HepG2 (cell line): ENCODE data around the gene GNA12. TPM values are rescaled to one million over a fixed set of nuclear protein-coding genes. Genes with fewer than 3 reads are reported as not detected.

Source experiments
- CBX5 ChIP-seq: sonication (generic); formaldehyde crosslinking; IDR thresholded peaks from 2 replicates; pipeline ENCODE4 v1.4.0; 2020; ENCODE audit warnings: missing genetic modification reagents, borderline replicate concordance
- ETV6 ChIP-seq: sonication (generic); formaldehyde crosslinking; conservative IDR thresholded peaks from 2 replicates; pipeline ENCODE4 v1.4.0; 2020; ENCODE audit warnings: missing genetic modification reagents
- FOXP1 ChIP-seq, 2 experiments: fragments of 450-650 bp in 1 of 2; IDR thresholded peaks; 2 replicates each; pipeline ENCODE4 v1.6.1; 2017 to 2018; ENCODE audit warnings: antibody characterized with exemption in 1 of 2
- KDM5B ChIP-seq: sonication (generic); formaldehyde crosslinking; IDR thresholded peaks from 2 replicates; pipeline ENCODE4 v1.4.0; 2020; ENCODE audit warnings: missing genetic modification reagents, mild to moderate bottlenecking, borderline replicate concordance
- MED1 ChIP-seq: sonication (generic); formaldehyde crosslinking; IDR thresholded peaks from 2 replicates; pipeline ENCODE4 v1.4.0; 2020; ENCODE audit warnings: missing genetic modification reagents
- MTF1 ChIP-seq: sonication (generic); formaldehyde crosslinking; IDR thresholded peaks from 2 replicates; pipeline ENCODE4 v1.5.0; 2020; ENCODE audit warnings: missing genetic modification reagents
- NCOA1 ChIP-seq: sonication (generic); formaldehyde crosslinking; IDR thresholded peaks from 2 replicates; pipeline ENCODE4 v1.9.0; 2021; ENCODE audit warnings: missing genetic modification reagents
- NR2C2 ChIP-seq: sonication (generic); formaldehyde crosslinking; IDR thresholded peaks from 2 replicates; pipeline ENCODE4 v1.4.0; 2020; ENCODE audit warnings: missing genetic modification reagents, mild to moderate bottlenecking, moderate library complexity, borderline replicate concordance
- PAWR ChIP-seq: sonication (generic); formaldehyde crosslinking; IDR thresholded peaks from 2 replicates; pipeline ENCODE4 v1.4.0; 2020; ENCODE audit warnings: missing genetic modification reagents, mild to moderate bottlenecking, borderline replicate concordance
- RFX3 ChIP-seq: IDR thresholded peaks from 2 replicates; pipeline ENCODE4 v1.6.1; 2016; ENCODE audit warnings: missing biosample characterization, missing genetic modification reagents
- SALL2 ChIP-seq: sonication (generic); formaldehyde crosslinking; IDR thresholded peaks from 2 replicates; pipeline ENCODE4 v1.8.1; 2023; ENCODE audit warnings: mild to moderate bottlenecking, missing genetic modification reagents, inconsistent platforms
- SMYD3 ChIP-seq: sonication (generic); formaldehyde crosslinking; IDR thresholded peaks from 2 replicates; pipeline ENCODE4 v1.8.1; 2023; ENCODE audit warnings: mild to moderate bottlenecking, missing genetic modification reagents
- SP2 ChIP-seq: sonication (generic); formaldehyde crosslinking; IDR thresholded peaks from 2 replicates; pipeline ENCODE4 v1.5.1; 2020; ENCODE audit warnings: mild to moderate bottlenecking, missing genetic modification reagents
- TGIF2 ChIP-seq: IDR thresholded peaks from 2 replicates; pipeline ENCODE4 v1.6.1; 2016; ENCODE audit warnings: control low read depth, missing compliant biosample characterization
- ZIK1 ChIP-seq: sonication (generic); formaldehyde crosslinking; IDR thresholded peaks from 2 replicates; pipeline ENCODE4 v1.5.0; 2020; ENCODE audit warnings: mild to moderate bottlenecking, low read depth, missing genetic modification reagents, borderline replicate concordance
- ZNF10 ChIP-seq: sonication (generic); formaldehyde crosslinking; IDR thresholded peaks from 2 replicates; pipeline ENCODE4 v1.4.0; 2020; ENCODE audit warnings: mild to moderate bottlenecking, low read depth, missing genetic modification reagents, borderline replicate concordance
- ZNF326 ChIP-seq: sonication (generic); formaldehyde crosslinking; IDR thresholded peaks from 2 replicates; pipeline ENCODE4 v1.4.0; 2020; ENCODE audit warnings: missing genetic modification reagents, borderline replicate concordance
- ZNF543 ChIP-seq: sonication (generic); formaldehyde crosslinking; IDR thresholded peaks from 2 replicates; pipeline ENCODE4 v1.4.0; 2020; ENCODE audit warnings: mild to moderate bottlenecking, missing genetic modification reagents
- ZNF547 ChIP-seq: sonication (generic); formaldehyde crosslinking; IDR thresholded peaks from 2 replicates; pipeline ENCODE4 v1.5.1; 2020; ENCODE audit warnings: mild to moderate bottlenecking, missing genetic modification reagents
- ZNF761 ChIP-seq: sonication (generic); formaldehyde crosslinking; conservative IDR thresholded peaks from 2 replicates; pipeline ENCODE4 v1.4.0; 2020; ENCODE audit warnings: mild to moderate bottlenecking, missing genetic modification reagents
- polyA plus RNA-seq, 8 experiments: library from polyadenylated mRNA; depleted of rRNA in 3 of 8; stranded (reverse) in 7 of 8; unstranded in 1 of 8; fragments of >200 nt; fragmentation: Illumina TruSeq in 4 of 8; extraction: Trizol in 4 of 8; gene quantifications; 2 replicates each; pipeline versions ENCODE4 v1.2.1 to v1.2.3, GENCODE V29; 2011 to 2016; ENCODE audit warnings: low read depth in 4 of 8, missing spikeins in 1 of 8, mixed read lengths in 1 of 8; ENCODE audit not compliant: insufficient read depth in 1 of 8
- total RNA-seq, 5 experiments: library from RNA; depleted of rRNA; stranded (reverse); fragments of >200 nt; fragmentation: Illumina TruSeq; extraction: Trizol; gene quantifications; 2 replicates each; pipeline ENCODE4 v1.2.3, GENCODE V29; 2016; ENCODE audit warnings: low read depth in 1 of 5
- TF ChIP-seq, protein P1 (sequence below): sonication (generic); formaldehyde crosslinking; IDR thresholded peaks from 2 replicates; pipeline ENCODE4 v1.4.0; 2020; ENCODE audit warnings: missing genetic modification reagents, borderline replicate concordance
- TF ChIP-seq, protein P2 (sequence below): sonication (generic); formaldehyde crosslinking; IDR thresholded peaks from 2 replicates; pipeline ENCODE4 v1.4.0; 2020; ENCODE audit warnings: low read depth, mild to moderate bottlenecking, missing genetic modification reagents
- TF ChIP-seq, protein P3 (sequence below): sonication (generic); formaldehyde crosslinking; IDR thresholded peaks from 2 replicates; pipeline ENCODE4 v1.4.0; 2020; ENCODE audit warnings: mild to moderate bottlenecking, missing genetic modification reagents
- TF ChIP-seq, protein P4 (sequence below), 2 experiments: sonication (generic) in 1 of 2; formaldehyde crosslinking in 1 of 2; IDR thresholded peaks; 2 replicates each; pipeline versions ENCODE4 v1.5.1 to v1.6.1; 2011 to 2020; ENCODE audit warnings: borderline replicate concordance in 1 of 2, low read depth in 1 of 2, low read length in 1 of 2, mild to moderate bottlenecking in 1 of 2, missing genetic modification reagents in 1 of 2, moderate library complexity in 1 of 2

Gene GNA12
- total and polyA plus RNA-seq, 2 of the 13 experiments (the other 11 are each of a cell fraction or from before 2014, with no cell fraction given) = 16.2 to 50.9 TPM

GRCh38 chr7:2802504-2803341, 41.4 kb downstream of the GNA12 start (continued):
- no peak for TF ChIP-seq ZNF547 (CRISPR knock-in tag)
- TF ChIP-seq KDM5B (CRISPR knock-in tag) = no peak
- peak; percentile 57; the same call in 1 of the 2 replicates for TF ChIP-seq NR2C2 (CRISPR knock-in tag)
- TF ChIP-seq, protein P1, sequence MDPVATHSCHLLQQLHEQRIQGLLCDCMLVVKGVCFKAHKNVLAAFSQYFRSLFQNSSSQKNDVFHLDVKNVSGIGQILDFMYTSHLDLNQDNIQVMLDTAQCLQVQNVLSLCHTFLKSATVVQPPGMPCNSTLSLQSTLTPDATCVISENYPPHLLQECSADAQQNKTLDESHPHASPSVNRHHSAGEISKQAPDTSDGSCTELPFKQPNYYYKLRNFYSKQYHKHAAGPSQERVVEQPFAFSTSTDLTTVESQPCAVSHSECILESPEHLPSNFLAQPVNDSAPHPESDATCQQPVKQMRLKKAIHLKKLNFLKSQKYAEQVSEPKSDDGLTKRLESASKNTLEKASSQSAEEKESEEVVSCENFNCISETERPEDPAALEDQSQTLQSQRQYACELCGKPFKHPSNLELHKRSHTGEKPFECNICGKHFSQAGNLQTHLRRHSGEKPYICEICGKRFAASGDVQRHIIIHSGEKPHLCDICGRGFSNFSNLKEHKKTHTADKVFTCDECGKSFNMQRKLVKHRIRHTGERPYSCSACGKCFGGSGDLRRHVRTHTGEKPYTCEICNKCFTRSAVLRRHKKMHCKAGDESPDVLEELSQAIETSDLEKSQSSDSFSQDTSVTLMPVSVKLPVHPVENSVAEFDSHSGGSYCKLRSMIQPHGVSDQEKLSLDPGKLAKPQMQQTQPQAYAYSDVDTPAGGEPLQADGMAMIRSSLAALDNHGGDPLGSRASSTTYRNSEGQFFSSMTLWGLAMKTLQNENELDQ (CRISPR knock-in tag) = no peak
- TF ChIP-seq ZNF10 (CRISPR knock-in tag) = no peak
- TF ChIP-seq MED1 (CRISPR knock-in tag) = peak; percentile 96
- TF ChIP-seq CBX5 (CRISPR knock-in tag) = no peak
- no peak for TF ChIP-seq ZIK1 (CRISPR knock-in tag)
- no peak for TF ChIP-seq PAWR
- TF ChIP-seq, protein P2, sequence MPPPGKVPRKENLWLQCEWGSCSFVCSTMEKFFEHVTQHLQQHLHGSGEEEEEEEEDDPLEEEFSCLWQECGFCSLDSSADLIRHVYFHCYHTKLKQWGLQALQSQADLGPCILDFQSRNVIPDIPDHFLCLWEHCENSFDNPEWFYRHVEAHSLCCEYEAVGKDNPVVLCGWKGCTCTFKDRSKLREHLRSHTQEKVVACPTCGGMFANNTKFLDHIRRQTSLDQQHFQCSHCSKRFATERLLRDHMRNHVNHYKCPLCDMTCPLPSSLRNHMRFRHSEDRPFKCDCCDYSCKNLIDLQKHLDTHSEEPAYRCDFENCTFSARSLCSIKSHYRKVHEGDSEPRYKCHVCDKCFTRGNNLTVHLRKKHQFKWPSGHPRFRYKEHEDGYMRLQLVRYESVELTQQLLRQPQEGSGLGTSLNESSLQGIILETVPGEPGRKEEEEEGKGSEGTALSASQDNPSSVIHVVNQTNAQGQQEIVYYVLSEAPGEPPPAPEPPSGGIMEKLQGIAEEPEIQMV = no peak
- TF ChIP-seq RFX3 = no peak
- TF ChIP-seq ZNF543 (CRISPR knock-in tag) = no peak
- TF ChIP-seq ZNF326 = no peak
- peak; percentile 72 for TF ChIP-seq FOXP1 (IDR thresholded peaks at IDR 0.05)
- peak; percentile 95 for TF ChIP-seq FOXP1 (CRISPR knock-in tag; IDR thresholded peaks at IDR 0.05)
- TF ChIP-seq MTF1 (CRISPR knock-in tag) = no peak
- no peak for TF ChIP-seq SALL2 (CRISPR knock-in tag)
- TF ChIP-seq SMYD3 = peak; percentile 17; the same call in 1 of the 2 replicates
- no peak for TF ChIP-seq SP2
- no peak for TF ChIP-seq ETV6 (CRISPR knock-in tag)
- TF ChIP-seq, protein P3, sequence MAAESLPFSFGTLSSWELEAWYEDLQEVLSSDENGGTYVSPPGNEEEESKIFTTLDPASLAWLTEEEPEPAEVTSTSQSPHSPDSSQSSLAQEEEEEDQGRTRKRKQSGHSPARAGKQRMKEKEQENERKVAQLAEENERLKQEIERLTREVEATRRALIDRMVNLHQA = no peak
- TF ChIP-seq, protein P4, sequence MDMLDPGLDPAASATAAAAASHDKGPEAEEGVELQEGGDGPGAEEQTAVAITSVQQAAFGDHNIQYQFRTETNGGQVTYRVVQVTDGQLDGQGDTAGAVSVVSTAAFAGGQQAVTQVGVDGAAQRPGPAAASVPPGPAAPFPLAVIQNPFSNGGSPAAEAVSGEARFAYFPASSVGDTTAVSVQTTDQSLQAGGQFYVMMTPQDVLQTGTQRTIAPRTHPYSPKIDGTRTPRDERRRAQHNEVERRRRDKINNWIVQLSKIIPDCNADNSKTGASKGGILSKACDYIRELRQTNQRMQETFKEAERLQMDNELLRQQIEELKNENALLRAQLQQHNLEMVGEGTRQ (IDR thresholded peaks at IDR 0.05; ENCODE audit: low read depth, low read length) = no peak
- TF ChIP-seq, protein P4 (CRISPR knock-in tag; IDR thresholded peaks at IDR 0.05; ENCODE audit: borderline replicate concordance) = no peak
- TF ChIP-seq TGIF2 (CRISPR knock-in tag) = peak; percentile 35; the same call in 1 of the 2 replicates
- TF ChIP-seq NCOA1 (CRISPR knock-in tag) = no peak
- peak; percentile 57; the same call in 1 of the 2 replicates for TF ChIP-seq ZNF761 (CRISPR knock-in tag)
